Measurements from ENCODE around the gene ZNF724.

Gene ZNF724

GRCh38 chr19:23222998-23223652 is 27.1 kb downstream of the ZNF724 start:
- Histone ChIP-seq H3K27me3 (ENCODE audit: control insufficient read depth, low read length) (no peaks in the 10 kb centered on the region), H3K4me3 (ENCODE audit: low read length) (no peak overlapping the region), H3K9me3 (ENCODE audit: control insufficient read depth, insufficient read depth, low read length) (peaks cover 42% of the 10 kb centered on the region), H3K79me2 (ENCODE audit: control insufficient read depth, low read length) (peaks cover 10% of the 10 kb centered on the region; the same call in 1 of the 2 replicates), H4K20me1 (ENCODE audit: control insufficient read depth, insufficient read depth, low read depth, low read length) (no peaks in the 10 kb centered on the region), H3F3A (ENCODE audit: control insufficient read depth, insufficient read depth) (no peaks in the 10 kb centered on the region), H3K4me2 (ENCODE audit: low read length) (no peak overlapping the region), H3K4me1 (ENCODE audit: control insufficient read depth, low read length) (no peaks in the 10 kb centered on the region), H3K36me3 (ENCODE audit: control insufficient read depth, low read length) (peaks cover 78% of the 10 kb centered on the region), H3K27ac (ENCODE audit: low read depth, low read length) (no peak overlapping the region), H3K9me2 (replicated peaks; ENCODE audit: control insufficient read depth, low read length) (no peaks in the 10 kb centered on the region)
- TF ChIP-seq EZH2phosphoT487 (IDR thresholded peaks at IDR 0.05; ENCODE audit: borderline replicate concordance, low read length) (no peak), CTCF (IDR thresholded peaks at IDR 0.05; ENCODE audit: low read depth, low read length, poor library complexity, severe bottlenecking) (no peak)

- Histone ChIP-seq H3K9me2 (replicated peaks; ENCODE audit: control insufficient read depth, low read length) (no peaks in the 10 kb centered on the region), H3K27ac (ENCODE audit: low read depth, low read length) (no peak overlapping the region), H3K9me3 (ENCODE audit: control insufficient read depth, insufficient read depth, low read length) (0 out of 2 replicates have a peak, but pooled peaks cover 2% of the 10 kb centered on the region), H3K4me1 (ENCODE audit: control insufficient read depth, low read length) (no peaks in the 10 kb centered on the region), H3K27me3 (ENCODE audit: control insufficient read depth, low read length) (no peaks in the 10 kb centered on the region), H4K20me1 (ENCODE audit: control insufficient read depth, insufficient read depth, low read depth, low read length) (no peaks in the 10 kb centered on the region), H3K4me2 (ENCODE audit: low read length) (no peak overlapping the region), H3F3A (ENCODE audit: control insufficient read depth, insufficient read depth) (no peaks in the 10 kb centered on the region), H3K36me3 (ENCODE audit: control insufficient read depth, low read length) (no peaks in the 10 kb centered on the region), H3K79me2 (ENCODE audit: control insufficient read depth, low read length) (no peaks in the 10 kb centered on the region), H3K4me3 (ENCODE audit: low read length) (no peak overlapping the region)
- TF ChIP-seq EZH2phosphoT487 (IDR thresholded peaks at IDR 0.05; ENCODE audit: borderline replicate concordance, low read length): no peak
- no peak for TF ChIP-seq CTCF (IDR thresholded peaks at IDR 0.05; ENCODE audit: low read depth, low read length, poor library complexity, severe bottlenecking)
These were observed 46.3 kb downstream of the ZNF724 start for GRCh38 chr19:23203841-23204344.

- Histone ChIP-seq H3K4me1 (ENCODE audit: control insufficient read depth, low read length) (no peaks in the 10 kb centered on the region), H3K27ac (ENCODE audit: low read depth, low read length) (no peak overlapping the region), H3K4me2 (ENCODE audit: low read length) (no peak overlapping the region), H4K20me1 (ENCODE audit: control insufficient read depth, insufficient read depth, low read depth, low read length) (no peaks in the 10 kb centered on the region), H3K36me3 (ENCODE audit: control insufficient read depth, low read length) (no peaks in the 10 kb centered on the region), H3F3A (ENCODE audit: control insufficient read depth, insufficient read depth) (no peaks in the 10 kb centered on the region), H3K4me3 (ENCODE audit: low read length) (no peak overlapping the region), H3K9me2 (replicated peaks; ENCODE audit: control insufficient read depth, low read length) (no peaks in the 10 kb centered on the region), H3K9me3 (ENCODE audit: control insufficient read depth, insufficient read depth, low read length) (no peaks in the 10 kb centered on the region), H3K79me2 (ENCODE audit: control insufficient read depth, low read length) (no peaks in the 10 kb centered on the region), H3K27me3 (ENCODE audit: control insufficient read depth, low read length) (no peaks in the 10 kb centered on the region)
- TF ChIP-seq EZH2phosphoT487 (IDR thresholded peaks at IDR 0.05; ENCODE audit: borderline replicate concordance, low read length) (no peak), CTCF (IDR thresholded peaks at IDR 0.05; ENCODE audit: low read depth, low read length, poor library complexity, severe bottlenecking) (no peak)
These were observed 59.9 kb downstream of the ZNF724 start for GRCh38 chr19:23190341-23190740.
